Central memory CD8-positive, alpha-beta T cell (primary cell): ENCODE measurements around the gene LHX3.

Source experiments
- ATAC-seq: fragments of 150-1000 bp; cut with Tn5 transposase; replicated peaks from 2 replicates; pipeline ENCODE4 v1.10.0; 2022; ENCODE audit warnings: mild to moderate bottlenecking, moderate FRiP score, moderate number of reproducible peaks; ENCODE audit not compliant: poor library complexity, severe bottlenecking; ENCODE audit errors: extremely low read depth
- DNase-seq, 2 donors: peaks; one replicate each; pipeline ENCODE4 v3.0.0; 2021; ENCODE audit warnings: low spot score in 2 of 2
- H3K27ac Mint-ChIP-seq: one replicate; pipeline ENCODE4 v1.8.0; 2022; ENCODE audit warnings: low read depth, mild to moderate bottlenecking, moderate library complexity, mixed read lengths
- H3K27me3 Mint-ChIP-seq: one replicate; pipeline ENCODE4 v1.8.0; 2022; ENCODE audit warnings: mixed read lengths
- H3K36me3 Mint-ChIP-seq: one replicate; pipeline ENCODE4 v1.8.0; 2022; ENCODE audit warnings: mild to moderate bottlenecking, moderate library complexity, mixed read lengths; ENCODE audit not compliant: insufficient read depth
- H3K4me1 Mint-ChIP-seq: one replicate; pipeline ENCODE4 v1.8.0; 2022; ENCODE audit warnings: mixed read lengths
- H3K4me3 Mint-ChIP-seq: one replicate; pipeline ENCODE4 v1.8.0; 2022; ENCODE audit warnings: mild to moderate bottlenecking, moderate library complexity, mixed read lengths
- H3K9me3 Mint-ChIP-seq: one replicate; pipeline ENCODE4 v1.8.0; 2022; ENCODE audit warnings: mixed read lengths

Gene LHX3

GRCh38 chr9:136178061-136178772, 26.7 kb downstream of the LHX3 start:
- no peak overlapping the region for H3K4me3 Mint-ChIP-seq
- H3K4me1 Mint-ChIP-seq = no peaks in the 10 kb centered on the region
- no peaks in the 10 kb centered on the region for H3K36me3 Mint-ChIP-seq
- DNase-seq (no peak), ATAC-seq (no peak)
- H3K27ac Mint-ChIP-seq = no peak overlapping the region
- H3K27me3 Mint-ChIP-seq = peaks cover 40% of the 10 kb centered on the region
- H3K9me3 Mint-ChIP-seq = no peaks in the 10 kb centered on the region

DNA sequence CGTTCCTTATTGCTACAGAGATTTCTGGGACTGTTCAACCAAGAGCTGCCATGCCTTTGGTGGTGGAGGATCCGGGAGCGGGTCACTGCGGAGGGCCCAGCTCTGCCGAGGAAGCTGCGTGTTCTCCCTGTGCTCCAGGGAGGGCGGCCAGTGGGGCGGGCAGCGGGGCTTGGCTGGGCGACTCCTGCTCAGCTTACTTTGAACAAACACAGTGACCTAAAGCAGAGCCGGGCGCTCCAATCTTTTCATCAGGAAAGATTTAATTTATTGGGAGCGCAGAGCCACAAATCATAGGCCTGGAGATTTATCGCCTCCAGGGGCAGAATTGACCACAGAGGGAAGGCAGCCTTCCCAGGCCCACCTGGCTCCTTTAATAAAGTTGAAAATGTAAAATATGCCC, 27.7 kb downstream of the LHX3 start:
- Mint-ChIP-seq H3K27ac (no peak overlapping the region), H3K4me3 (no peak overlapping the region), H3K4me1 (no peaks in the 10 kb centered on the region), H3K36me3 (no peaks in the 10 kb centered on the region), H3K9me3 (no peaks in the 10 kb centered on the region), H3K27me3 (peaks cover 35% of the 10 kb centered on the region)
- no peak for DNase-seq
- ATAC-seq = no peak

DNA sequence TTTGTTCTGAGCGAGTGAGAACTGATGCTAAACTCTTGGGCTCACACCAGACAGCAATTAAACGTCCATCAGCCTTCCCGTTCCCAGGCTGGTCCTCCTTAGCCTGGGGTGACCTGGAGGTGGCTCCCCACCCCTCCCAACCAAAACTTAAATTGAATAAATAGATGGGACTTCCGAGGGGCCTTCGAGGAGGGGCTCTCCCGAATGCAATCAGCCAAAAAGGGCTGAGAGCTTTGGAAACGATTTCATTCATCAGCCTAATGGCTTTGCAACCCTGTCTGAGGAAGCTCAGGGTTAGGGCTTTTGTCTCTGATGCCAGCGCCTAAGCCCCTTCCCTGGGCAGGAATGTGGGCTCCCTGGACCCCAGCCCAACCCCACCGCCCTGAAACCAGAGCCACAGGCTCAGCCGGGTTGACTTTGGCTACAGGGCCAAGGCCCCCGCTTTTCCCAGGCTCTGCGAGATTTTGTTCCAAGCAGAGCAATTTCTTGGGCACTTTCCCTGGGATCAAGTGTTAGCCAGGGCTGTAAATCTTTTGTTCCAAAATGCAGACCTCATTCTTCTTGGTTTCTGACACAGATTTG, 29.2 kb downstream of the LHX3 start:
- H3K4me3 Mint-ChIP-seq = no peak overlapping the region
- peaks cover 36% of the 10 kb centered on the region for H3K27me3 Mint-ChIP-seq
- no peaks in the 10 kb centered on the region for H3K36me3 Mint-ChIP-seq
- ATAC-seq = no peak
- no peak overlapping the region for H3K27ac Mint-ChIP-seq
- H3K4me1 Mint-ChIP-seq = no peaks in the 10 kb centered on the region
- DNase-seq = no peak
- H3K9me3 Mint-ChIP-seq = no peaks in the 10 kb centered on the region

- peaks cover 35% of the 10 kb centered on the region for H3K27me3 Mint-ChIP-seq
- H3K4me1 Mint-ChIP-seq = no peaks in the 10 kb centered on the region
- H3K9me3 Mint-ChIP-seq = no peaks in the 10 kb centered on the region
- DNase-seq = no peak
- no peaks in the 10 kb centered on the region for H3K36me3 Mint-ChIP-seq
- no peak overlapping the region for H3K27ac Mint-ChIP-seq
- no peak overlapping the region for H3K4me3 Mint-ChIP-seq
- no peak for ATAC-seq
Observed at GRCh38 chr9:136174779-136175615, 29.9 kb downstream of the LHX3 start.

GRCh38 chr9:136173648-136174290, 31.2 kb downstream of the LHX3 start:
- DNase-seq (no peak), ATAC-seq (no peak)
- Mint-ChIP-seq H3K9me3 (no peaks in the 10 kb centered on the region), H3K27me3 (peaks cover 43% of the 10 kb centered on the region), H3K36me3 (no peaks in the 10 kb centered on the region), H3K4me3 (no peak overlapping the region), H3K27ac (no peak overlapping the region), H3K4me1 (no peaks in the 10 kb centered on the region)

DNA sequence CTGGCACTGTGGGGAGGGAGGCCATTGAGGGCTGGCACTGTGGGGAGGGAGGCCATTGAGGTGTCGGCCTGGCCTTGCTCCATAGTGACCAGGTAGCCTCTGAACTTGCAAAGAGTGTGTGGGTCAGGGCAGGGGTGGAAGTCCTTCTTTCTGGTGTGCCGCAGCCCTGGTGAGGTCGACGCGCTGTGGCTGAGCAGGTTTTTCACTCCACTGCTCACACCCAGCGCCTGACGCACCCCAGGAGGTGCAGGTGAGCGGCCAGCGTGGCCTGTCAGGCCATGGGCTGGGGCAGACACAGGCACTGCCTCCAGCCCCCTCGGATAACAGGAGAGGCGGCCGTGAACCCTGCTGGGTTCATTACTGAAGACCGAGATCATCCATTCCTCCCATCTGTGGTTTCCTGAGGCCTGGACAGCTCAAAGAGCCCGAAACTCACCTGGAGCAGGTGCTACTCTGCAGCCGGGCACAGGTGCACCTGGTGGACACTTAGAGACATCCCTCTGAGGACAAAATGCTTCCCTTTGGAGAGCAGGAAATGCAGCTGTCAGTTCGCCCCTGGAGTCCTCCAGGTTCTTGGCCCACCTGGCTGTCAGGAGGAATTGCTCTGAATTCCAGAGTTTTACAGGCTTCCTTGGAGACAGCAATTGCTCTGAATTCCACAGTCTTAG, 32.4 kb downstream of the LHX3 start:
- Mint-ChIP-seq H3K4me1 (no peaks in the 10 kb centered on the region), H3K27ac (no peak overlapping the region), H3K36me3 (no peaks in the 10 kb centered on the region), H3K27me3 (peaks cover 39% of the 10 kb centered on the region), H3K9me3 (no peaks in the 10 kb centered on the region), H3K4me3 (no peak overlapping the region)
- DNase-seq = no peak
- ATAC-seq = no peak

DNA sequence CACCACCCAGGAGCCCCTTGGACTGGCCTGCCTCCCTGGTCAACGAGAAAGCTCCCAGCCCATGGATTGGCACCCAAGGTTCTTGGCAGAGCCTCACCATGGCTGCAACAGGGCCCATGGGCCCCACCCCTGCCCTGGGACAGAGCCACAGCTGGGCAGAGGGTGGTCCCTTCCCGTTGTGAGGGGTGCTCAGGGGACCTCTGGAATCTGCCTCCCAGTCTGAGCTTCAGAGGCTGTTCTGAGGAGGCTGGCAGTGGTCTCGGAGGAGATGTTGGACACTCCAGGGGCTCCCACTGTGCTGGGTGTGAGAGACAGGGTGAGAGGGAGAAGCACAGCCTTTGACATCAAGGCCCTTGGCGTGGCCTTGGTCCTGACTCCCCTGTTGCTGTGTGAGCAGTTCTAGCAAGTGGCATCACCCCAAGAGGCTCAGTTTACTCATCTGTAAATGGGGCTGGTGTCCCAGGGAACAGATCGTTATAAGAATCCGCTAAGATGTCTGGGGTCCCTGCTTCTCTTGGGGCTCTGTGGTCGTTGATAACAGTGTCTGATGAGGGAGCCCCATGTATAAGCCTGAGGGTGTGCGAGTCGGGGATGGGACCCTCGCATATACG, 33.0 kb downstream of the LHX3 start:
- no peak overlapping the region for H3K4me3 Mint-ChIP-seq
- H3K27me3 Mint-ChIP-seq = peaks cover 34% of the 10 kb centered on the region
- H3K27ac Mint-ChIP-seq = no peak overlapping the region
- no peaks in the 10 kb centered on the region for H3K9me3 Mint-ChIP-seq
- no peaks in the 10 kb centered on the region for H3K36me3 Mint-ChIP-seq
- DNase-seq = no peak
- H3K4me1 Mint-ChIP-seq = no peaks in the 10 kb centered on the region
- no peak for ATAC-seq

DNA sequence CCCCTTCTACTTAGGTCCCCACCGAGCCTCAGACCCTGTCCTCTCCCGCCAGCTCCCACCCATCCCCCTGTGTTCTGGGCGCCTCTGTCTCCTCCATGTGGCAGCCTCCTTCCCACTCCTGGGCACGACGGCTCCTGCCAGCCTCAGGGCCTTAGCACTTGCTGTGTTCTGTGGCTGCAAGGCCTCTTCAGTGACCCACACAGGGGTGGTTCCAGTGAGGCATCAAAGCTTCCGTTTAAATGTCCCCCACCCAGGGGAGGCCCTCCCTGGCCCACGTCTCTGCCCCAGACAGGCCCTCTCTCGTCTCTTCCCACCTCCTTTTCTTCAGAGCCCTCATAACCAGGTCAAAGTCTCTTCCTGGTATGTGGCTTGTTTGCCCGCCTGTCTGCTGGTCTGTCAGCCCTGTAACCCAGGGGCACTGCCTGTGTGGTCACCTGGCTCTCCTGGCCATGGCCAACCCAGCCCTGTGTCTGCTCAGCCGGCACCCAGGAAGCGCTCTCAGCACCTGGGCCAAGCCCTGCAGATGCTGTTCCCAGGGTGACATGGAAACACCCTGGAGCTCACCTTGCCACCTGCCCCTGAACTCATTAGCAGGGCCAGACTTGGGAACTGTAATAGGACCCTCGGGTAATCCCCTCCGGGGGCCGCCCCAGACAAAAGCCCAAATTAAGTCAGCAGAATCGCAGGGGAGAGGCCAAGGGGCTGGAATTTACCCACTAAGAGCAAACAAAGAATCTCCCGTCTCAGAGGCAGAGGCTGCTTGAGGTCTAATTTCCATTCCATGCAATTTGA, 33.7 kb downstream of the LHX3 start:
- Mint-ChIP-seq H3K27me3 (peaks cover 34% of the 10 kb centered on the region), H3K9me3 (no peaks in the 10 kb centered on the region), H3K4me1 (no peaks in the 10 kb centered on the region), H3K4me3 (no peak overlapping the region), H3K36me3 (no peaks in the 10 kb centered on the region), H3K27ac (peak overlapping the region; percentile 54)
- DNase-seq (no peak), ATAC-seq (no peak)

GRCh38 chr9:136170006-136170901, 34.7 kb downstream of the LHX3 start:
- Mint-ChIP-seq H3K4me1 (no peaks in the 10 kb centered on the region), H3K27me3 (peaks cover 34% of the 10 kb centered on the region), H3K4me3 (no peak overlapping the region), H3K36me3 (peaks cover under 1% of the 10 kb centered on the region), H3K27ac (no peak overlapping the region), H3K9me3 (no peaks in the 10 kb centered on the region)
- DNase-seq (peak in 1 of 2 donors; percentile 32), ATAC-seq (no peak)

GRCh38 chr9:136169495-136169894, 35.4 kb downstream of the LHX3 start:
- Mint-ChIP-seq H3K4me3 (no peak overlapping the region), H3K36me3 (peaks cover 3% of the 10 kb centered on the region), H3K9me3 (no peaks in the 10 kb centered on the region), H3K27ac (no peak overlapping the region), H3K4me1 (no peaks in the 10 kb centered on the region), H3K27me3 (peaks cover 34% of the 10 kb centered on the region)
- ATAC-seq (no peak), DNase-seq (no peak)
